Suprapubic skin (tissue), 4 donors: ENCODE results near the gene ANG. TPM values are rescaled to one million over a fixed set of nuclear protein-coding genes. Genes with fewer than 3 reads are reported as not detected.

ENCODE experiments used
- DNase-seq, 2 donors: peaks; one replicate each; pipeline ENCODE4 v3.0.0-alpha.2; 2019; ENCODE audit warnings: low spot score in 2 of 2
- H3K27ac ChIP-seq: fragments of 200-600 bp; sonication (generic); one replicate; pipeline ENCODE4 v1.5.1; 2019
- H3K27me3 ChIP-seq: fragments of 200-600 bp; sonication (generic); one replicate; pipeline ENCODE4 v1.5.1; 2019
- H3K36me3 ChIP-seq: fragments of 200-600 bp; sonication (generic); one replicate; pipeline ENCODE4 v1.5.1; 2019
- H3K4me1 ChIP-seq: fragments of 200-600 bp; sonication (generic); one replicate; pipeline ENCODE4 v1.5.1; 2019
- H3K4me3 ChIP-seq: fragments of 200-600 bp; sonication (generic); one replicate; pipeline ENCODE4 v1.5.1; 2019; ENCODE audit warnings: mild to moderate bottlenecking
- H3K9me3 ChIP-seq: fragments of 200-600 bp; sonication (generic); one replicate; pipeline ENCODE4 v1.5.1; 2019
- CTCF ChIP-seq, 2 donors: fragments of 200-600 bp in 1 of 2; fragments of 450-650 bp in 1 of 2; sonication (generic) in 1 of 2; IDR thresholded peaks; one replicate each; pipeline ENCODE4 v1.5.1; 2016 to 2019; ENCODE audit warnings: antibody characterized with exemption in 2 of 2, mild to moderate bottlenecking in 1 of 2, moderate library complexity in 1 of 2
- EP300 ChIP-seq: sonication (generic); formaldehyde crosslinking; IDR thresholded peaks from one replicate; pipeline ENCODE4 v1.6.1; 2017; ENCODE audit warnings: antibody characterized with exemption
- POLR2A ChIP-seq, 2 donors: fragments of 450-650 bp; IDR thresholded peaks; one replicate each; pipeline ENCODE4 v1.6.1; 2017; ENCODE audit warnings: antibody characterized with exemption in 2 of 2, mild to moderate bottlenecking in 2 of 2, moderate library complexity in 2 of 2
- POLR2AphosphoS5 ChIP-seq, 3 donors: sonication (generic); formaldehyde crosslinking; IDR thresholded peaks; one replicate each; pipeline ENCODE4 v1.6.1; 2017; ENCODE audit warnings: antibody characterized with exemption in 3 of 3
- WGBS: methylation state at CpG from one replicate; pipeline ENCODE4 v1.1.5; 2018; 5-methylcytosine and 5-hydroxymethylcytosine counted together
- total RNA-seq, 4 donors: library from RNA; depleted of rRNA; stranded (reverse); fragments of >200 nt; gene quantifications; one replicate each; pipeline ENCODE4 v1.1.0, GENCODE V29; 2016

Gene ANG
- total RNA-seq, 4 donors from 2014 or later = 19.3 to 46.9 (median 27.1) TPM

DNA sequence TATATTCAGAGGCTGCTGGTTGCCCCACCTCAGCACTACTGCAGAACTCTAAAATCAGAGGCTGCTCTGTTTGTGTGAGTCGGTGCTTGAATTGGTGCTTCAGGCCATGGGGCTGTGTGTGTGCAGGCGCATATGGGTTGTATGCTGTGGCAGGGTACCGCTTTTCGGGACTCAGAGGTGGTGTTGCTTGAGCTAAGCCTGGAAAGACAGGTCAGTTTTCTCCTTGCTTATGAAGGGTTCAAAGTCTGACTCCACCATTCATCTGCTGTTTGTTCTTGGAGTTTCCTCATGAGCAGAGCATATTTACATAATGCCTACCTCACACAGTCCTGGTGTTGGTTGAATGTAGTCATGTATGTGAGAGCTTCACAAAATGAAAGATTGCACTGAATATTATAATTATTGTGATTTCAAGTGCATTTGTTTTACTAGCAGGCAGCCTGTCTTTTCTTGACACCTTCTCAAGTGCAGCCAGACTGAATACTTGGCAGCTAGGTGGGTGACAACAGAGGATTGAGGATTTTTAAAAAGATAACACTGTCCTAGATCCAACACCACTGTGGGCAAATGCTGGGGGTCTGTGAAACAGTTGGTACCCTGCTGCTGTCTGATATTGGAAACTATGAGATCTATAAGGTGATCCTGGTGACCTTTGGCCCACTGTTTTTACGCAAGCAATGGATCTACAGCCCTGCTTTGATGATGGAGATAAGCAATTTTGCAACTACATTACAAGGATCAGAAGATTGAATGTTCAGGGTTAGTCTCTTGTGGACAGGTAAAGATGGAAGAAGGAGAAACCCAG is 1.0 kb upstream of the ANG start:
- H3K27ac ChIP-seq = no peak overlapping the region
- H3K36me3 ChIP-seq = no peaks in the 10 kb centered on the region
- no peak for DNase-seq
- TF ChIP-seq CTCF (IDR thresholded peaks at IDR 0.05) (no peak), EP300 (no peak), POLR2A (IDR thresholded peaks at IDR 0.05) (no peak), POLR2AphosphoS5 (IDR thresholded peaks at IDR 0.05) (no peak)
- no peaks in the 10 kb centered on the region for H3K27me3 ChIP-seq
- 74% methylated on average over 5 of the region's 5 CpGs for WGBS
- no peaks in the 10 kb centered on the region for H3K9me3 ChIP-seq
- peaks cover 42% of the 10 kb centered on the region for H3K4me1 ChIP-seq
- no peak overlapping the region for H3K4me3 ChIP-seq

- 16% methylated on average over 9 of the region's 9 CpGs for WGBS
- H3K27me3 ChIP-seq = no peaks in the 10 kb centered on the region
- DNase-seq = no peak
- no peak overlapping the region for H3K27ac ChIP-seq
- H3K4me3 ChIP-seq = no peak overlapping the region
- peaks cover 7% of the 10 kb centered on the region for H3K36me3 ChIP-seq
- TF ChIP-seq POLR2AphosphoS5 (IDR thresholded peaks at IDR 0.05) (no peak), POLR2A (IDR thresholded peaks at IDR 0.05) (no peak), CTCF (IDR thresholded peaks at IDR 0.05) (peak; percentile 86 to 89)
- H3K9me3 ChIP-seq = no peaks in the 10 kb centered on the region
- H3K4me1 ChIP-seq = peaks cover 28% of the 10 kb centered on the region
Observed at GRCh38 chr14:20690848-20691640, 2.5 kb downstream of the ANG start.

- TF ChIP-seq POLR2A (IDR thresholded peaks at IDR 0.05) = no peak
- no peak for TF ChIP-seq CTCF (IDR thresholded peaks at IDR 0.05)
- no peak for TF ChIP-seq EP300
- no peak for TF ChIP-seq POLR2AphosphoS5 (IDR thresholded peaks at IDR 0.05)
- no peaks in the 10 kb centered on the region for H3K27me3 ChIP-seq
- H3K27ac ChIP-seq = no peak overlapping the region
- H3K9me3 ChIP-seq = no peaks in the 10 kb centered on the region
- peaks cover 16% of the 10 kb centered on the region for H3K4me1 ChIP-seq
- H3K36me3 ChIP-seq = peaks cover 7% of the 10 kb centered on the region
- 86% methylated on average over 7 of the region's 7 CpGs for WGBS
- no peak for DNase-seq
- no peak overlapping the region for H3K4me3 ChIP-seq
Observed at GRCh38 chr14:20692116-20692751, 3.7 kb downstream of the ANG start.

DNA sequence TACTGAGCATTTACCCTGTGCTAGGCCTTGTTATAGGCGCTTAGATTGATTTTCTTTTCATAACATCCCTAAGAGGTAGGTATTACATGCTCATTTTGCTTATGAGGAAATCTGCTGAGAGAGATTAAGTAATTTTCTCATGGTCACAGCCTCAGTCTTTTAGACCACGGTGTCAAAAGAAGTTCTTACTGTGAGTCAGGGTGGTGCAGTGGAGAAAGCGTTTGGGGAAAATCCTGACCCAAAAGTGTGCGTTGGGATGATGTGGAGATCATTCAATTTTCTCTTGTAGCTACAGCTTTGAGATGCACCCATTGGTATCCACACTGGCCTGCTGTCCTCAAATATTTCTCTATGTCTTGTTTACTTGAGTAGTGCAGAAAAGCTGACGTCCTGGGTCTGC is 8.2 kb downstream of the ANG start:
- Histone ChIP-seq H3K9me3 (no peaks in the 10 kb centered on the region), H3K27ac (no peak overlapping the region), H3K27me3 (no peaks in the 10 kb centered on the region), H3K4me1 (no peaks in the 10 kb centered on the region), H3K4me3 (no peak overlapping the region), H3K36me3 (peaks cover 9% of the 10 kb centered on the region)
- no peak for DNase-seq
- TF ChIP-seq CTCF (IDR thresholded peaks at IDR 0.05) = no peak
- no peak for TF ChIP-seq EP300
- TF ChIP-seq POLR2AphosphoS5 (IDR thresholded peaks at IDR 0.05) = no peak
- TF ChIP-seq POLR2A (IDR thresholded peaks at IDR 0.05) = no peak
- 87% methylated on average over 5 of the region's 5 CpGs for WGBS
